K562 (cell line): ENCODE measurements around the gene RBMS1. TPM values are rescaled to one million over a fixed set of nuclear protein-coding genes. Genes with fewer than 3 reads are reported as not detected.

ENCODE experiments used
- ARID3A ChIP-seq: IDR thresholded peaks from 2 replicates; pipeline ENCODE4 v1.6.1; 2012; ENCODE audit warnings: low read depth, low read length, improper control_type of control experiment, borderline replicate concordance
- CREBBP ChIP-seq: IDR thresholded peaks from one replicate; pipeline ENCODE4 v1.6.1; 2012; ENCODE audit warnings: low read depth, mild to moderate bottlenecking, control low read depth, inconsistent platforms, low read length
- ELK3 ChIP-seq: fragments of 450-650 bp; formaldehyde crosslinking; IDR thresholded peaks from 2 replicates; pipeline ENCODE4 v1.4.0; 2020; ENCODE audit warnings: mild to moderate bottlenecking
- ETV1 ChIP-seq: fragments of 450-650 bp; conservative IDR thresholded peaks from 2 replicates; pipeline ENCODE4 v1.6.1; 2016; ENCODE audit warnings: missing genetic modification characterization, control low read depth, low read depth, missing compliant biosample characterization
- GATA2 ChIP-seq: sonication (generic); formaldehyde crosslinking; IDR thresholded peaks from 2 replicates; pipeline ENCODE4 v1.4.0; 2020; ENCODE audit warnings: mild to moderate bottlenecking, missing genetic modification reagents
- JUNB ChIP-seq: fragments of 450-650 bp; formaldehyde crosslinking; conservative IDR thresholded peaks from 2 replicates; pipeline ENCODE4 v1.4.0; 2020; ENCODE audit warnings: mild to moderate bottlenecking
- SETDB1 ChIP-seq: IDR thresholded peaks from one replicate; pipeline ENCODE4 v1.6.1; 2012; ENCODE audit warnings: low read length, control low read depth, inconsistent platforms
- ZMIZ1 ChIP-seq, 2 experiments: fragments of 150-350 bp in 1 of 2; IDR thresholded peaks; 2 replicates each; pipeline ENCODE4 v1.6.1; 2012 to 2016; ENCODE audit warnings: low read depth in 2 of 2, low read length in 2 of 2, mild to moderate bottlenecking in 1 of 2, moderate library complexity in 1 of 2
- ZNF197 ChIP-seq: fragments of 200-800 bp; sonication (Bioruptor generic); IDR thresholded peaks from 2 replicates; pipeline ENCODE4 v1.6.1; 2016; ENCODE audit warnings: low read depth, missing genetic modification characterization, missing compliant biosample characterization
- polyA plus RNA-seq, 8 experiments: library from polyadenylated mRNA; depleted of rRNA in 4 of 8; stranded (reverse) in 5 of 8; unstranded in 3 of 8; fragments of >200 nt; fragmentation: Nextera tagmentation in 2 of 8; fragmentation: Illumina TruSeq in 1 of 8; extraction: Ambion mirVana in 2 of 8; extraction: Trizol in 1 of 8; gene quantifications; 2 replicates each; pipeline versions ENCODE4 v1.2.1 to v1.2.3, GENCODE V29; 2011 to 2014; ENCODE audit warnings: inconsistent platforms in 1 of 8, missing spikeins in 1 of 8
- total RNA-seq, 7 experiments: library from RNA; depleted of rRNA in 6 of 7; stranded (reverse); fragments of >200 nt in 6 of 7; fragmentation: Illumina TruSeq in 2 of 7; extraction: Trizol in 2 of 7; gene quantifications; 2 replicates each; pipeline versions ENCODE4 v1.2.1 to v1.2.3, GENCODE V29; 2011 to 2021; ENCODE audit warnings: low replicate concordance in 1 of 7
- TF ChIP-seq, protein P1 (sequence below), 3 experiments: IDR thresholded peaks in 2 of 3; conservative IDR thresholded peaks in 1 of 3; 2 replicates each; pipeline ENCODE4 v1.5.1; 2011 to 2012; ENCODE audit warnings: low read length in 3 of 3, mild to moderate bottlenecking in 3 of 3, control low read depth in 2 of 3, improper control_type of control experiment in 1 of 3, inconsistent platforms in 1 of 3, low read depth in 1 of 3, mixed read lengths in 1 of 3, moderate library complexity in 1 of 3; ENCODE audit not compliant: insufficient read depth in 2 of 3
- TF ChIP-seq, protein P2 (sequence below): fragments of 450-650 bp; formaldehyde crosslinking; IDR thresholded peaks from 2 replicates; pipeline ENCODE4 v1.4.0; 2020; ENCODE audit warnings: mild to moderate bottlenecking, moderate library complexity

RBMS1 gene
- total and polyA plus RNA-seq, 9 of the 15 experiments (the other 6 are each of a cell fraction or from before 2014, with no cell fraction given), result 0.04 to 0.31 (median 0.09) TPM; not detected in 6

DNA sequence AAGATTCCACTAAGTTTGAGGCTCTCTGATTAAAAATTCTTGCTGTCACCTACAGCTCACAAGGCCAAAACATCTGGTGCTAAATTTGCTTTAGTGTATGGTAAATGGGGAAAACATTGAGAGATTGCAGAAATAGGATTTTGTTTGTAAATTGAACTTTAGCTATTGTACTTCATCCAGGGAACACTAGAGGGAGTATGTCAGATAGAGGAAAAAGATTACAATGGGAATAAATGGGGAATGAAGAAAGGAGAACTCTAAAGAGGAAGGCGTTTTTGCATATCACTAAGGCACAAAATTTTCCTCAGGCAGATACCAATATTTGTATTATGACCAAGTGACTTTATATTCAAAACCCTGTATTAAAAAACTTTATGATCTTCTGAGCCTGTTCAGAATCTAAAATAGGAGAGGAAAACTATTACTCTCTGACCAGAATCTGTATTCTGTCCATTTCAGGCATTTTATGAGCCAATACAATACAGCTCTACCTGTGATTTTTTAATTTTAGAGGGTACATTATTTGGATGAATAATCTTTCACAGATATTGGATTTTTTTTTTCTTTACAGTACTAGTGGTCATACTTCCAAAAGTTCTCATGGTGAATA lies 241.2 kb downstream of the RBMS1 start (continued):
- peak; percentile 48; the same call in 1 of the 2 replicates for TF ChIP-seq ARID3A
- TF ChIP-seq, protein P1, sequence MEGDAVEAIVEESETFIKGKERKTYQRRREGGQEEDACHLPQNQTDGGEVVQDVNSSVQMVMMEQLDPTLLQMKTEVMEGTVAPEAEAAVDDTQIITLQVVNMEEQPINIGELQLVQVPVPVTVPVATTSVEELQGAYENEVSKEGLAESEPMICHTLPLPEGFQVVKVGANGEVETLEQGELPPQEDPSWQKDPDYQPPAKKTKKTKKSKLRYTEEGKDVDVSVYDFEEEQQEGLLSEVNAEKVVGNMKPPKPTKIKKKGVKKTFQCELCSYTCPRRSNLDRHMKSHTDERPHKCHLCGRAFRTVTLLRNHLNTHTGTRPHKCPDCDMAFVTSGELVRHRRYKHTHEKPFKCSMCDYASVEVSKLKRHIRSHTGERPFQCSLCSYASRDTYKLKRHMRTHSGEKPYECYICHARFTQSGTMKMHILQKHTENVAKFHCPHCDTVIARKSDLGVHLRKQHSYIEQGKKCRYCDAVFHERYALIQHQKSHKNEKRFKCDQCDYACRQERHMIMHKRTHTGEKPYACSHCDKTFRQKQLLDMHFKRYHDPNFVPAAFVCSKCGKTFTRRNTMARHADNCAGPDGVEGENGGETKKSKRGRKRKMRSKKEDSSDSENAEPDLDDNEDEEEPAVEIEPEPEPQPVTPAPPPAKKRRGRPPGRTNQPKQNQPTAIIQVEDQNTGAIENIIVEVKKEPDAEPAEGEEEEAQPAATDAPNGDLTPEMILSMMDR (IDR thresholded peaks at IDR 0.05 in 2 of 3, conservative IDR thresholded peaks at IDR 0.05 in 1 of 3; ENCODE audit: insufficient read depth in 2 of 3, low read depth in 1 of 3, low read length in 3 of 3), result peak; percentile 31 to 72 (median 56); a peak in 5 of 6 replicates
- TF ChIP-seq ZMIZ1 (IDR thresholded peaks at IDR 0.05; ENCODE audit: low read depth in 2 of 2, low read length in 2 of 2), result no peak
- 0 out of 2 replicates have a peak, but pooled peaks have one; percentile 15 for TF ChIP-seq ELK3 (CRISPR knock-in tag)
- TF ChIP-seq GATA2 (CRISPR knock-in tag), result peak; percentile 70
- no peak for TF ChIP-seq SETDB1
- TF ChIP-seq ETV1 (tag), result no peak
- TF ChIP-seq ZNF197 (CRISPR knock-in tag), result no peak
- TF ChIP-seq CREBBP, result no peak
- TF ChIP-seq JUNB (CRISPR knock-in tag), result no peak
- TF ChIP-seq, protein P2, sequence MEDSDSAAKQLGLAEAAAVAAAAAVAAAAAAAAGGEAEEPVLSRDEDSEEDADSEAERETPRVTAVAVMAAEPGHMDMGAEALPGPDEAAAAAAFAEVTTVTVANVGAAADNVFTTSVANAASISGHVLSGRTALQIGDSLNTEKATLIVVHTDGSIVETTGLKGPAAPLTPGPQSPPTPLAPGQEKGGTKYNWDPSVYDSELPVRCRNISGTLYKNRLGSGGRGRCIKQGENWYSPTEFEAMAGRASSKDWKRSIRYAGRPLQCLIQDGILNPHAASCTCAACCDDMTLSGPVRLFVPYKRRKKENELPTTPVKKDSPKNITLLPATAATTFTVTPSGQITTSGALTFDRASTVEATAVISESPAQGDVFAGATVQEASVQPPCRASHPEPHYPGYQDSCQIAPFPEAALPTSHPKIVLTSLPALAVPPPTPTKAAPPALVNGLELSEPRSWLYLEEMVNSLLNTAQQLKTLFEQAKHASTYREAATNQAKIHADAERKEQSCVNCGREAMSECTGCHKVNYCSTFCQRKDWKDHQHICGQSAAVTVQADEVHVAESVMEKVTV (CRISPR knock-in tag), result peak; percentile 13; the same call in 1 of the 2 replicates
